H1 (cell line): ENCODE measurements around the gene AGAP1. TPM values are rescaled to one million over a fixed set of nuclear protein-coding genes. Genes with fewer than 3 reads are reported as not detected.

ENCODE experiments used
- CTCF ChIA-PET: fragments of 300-600 bp; sonication (Branson Sonifier 250); formaldehyde crosslinking; loops from one replicate; lab custom pipeline; 2021; ENCODE audit not compliant: partially characterized antibody; lab: Charles Lee
- POLR2A ChIA-PET: fragments of 300-600 bp; sonication (Branson Sonifier 250); formaldehyde crosslinking; loops from one replicate; lab custom pipeline; 2021; ENCODE audit warnings: inconsistent platforms; ENCODE audit not compliant: partially characterized antibody; lab: Charles Lee
- DNase-seq, 2 experiments: peaks; one replicate each; pipeline versions ENCODE4 v3.0.0 to v3.0.0-alpha.2; 2010 to 2022; ENCODE audit warnings: low spot score in 2 of 2, low read depth in 1 of 2, mixed read lengths in 1 of 2
- FAIRE-seq: peaks from 2 replicates; lab custom pipeline; 2011; peaks lifted over from hg19 to GRCh38; lab: Jason Lieb, UNC
- H2AFZ ChIP-seq: 2 replicates; pipeline ENCODE4 v1.8.1; 2012; ENCODE audit warnings: low read length, inconsistent platforms
- H2AK5ac ChIP-seq: 2 replicates; pipeline ENCODE4 v1.6.1; 2013; ENCODE audit warnings: low read depth, low read length
- H2BK120ac ChIP-seq: replicated peaks from 2 replicates; pipeline ENCODE3; 2013; ENCODE audit warnings: low read depth, low read length, inconsistent platforms
- H2BK12ac ChIP-seq: 2 replicates; pipeline ENCODE4 v1.6.1; 2013; ENCODE audit warnings: low read depth, low read length
- H2BK15ac ChIP-seq: 2 replicates; pipeline ENCODE4 v1.6.1; 2013; ENCODE audit warnings: low read length
- H2BK20ac ChIP-seq: 2 replicates; pipeline ENCODE4 v1.6.1; 2013; ENCODE audit warnings: low read length
- H2BK5ac ChIP-seq: 2 replicates; pipeline ENCODE4 v1.6.1; 2013; ENCODE audit warnings: low read depth, low read length
- H3K14ac ChIP-seq: 2 replicates; pipeline ENCODE4 v1.6.1; 2013; ENCODE audit warnings: inconsistent platforms; ENCODE audit not compliant: insufficient read length
- H3K18ac ChIP-seq: 2 replicates; pipeline ENCODE4 v1.6.1; 2013; ENCODE audit warnings: low read length; ENCODE audit errors: extremely low read depth
- H3K23ac ChIP-seq: 2 replicates; pipeline ENCODE4 v1.6.1; 2013; ENCODE audit warnings: inconsistent platforms; ENCODE audit not compliant: insufficient read length
- H3K23me2 ChIP-seq: 2 replicates; pipeline ENCODE4 v1.6.1; 2013; ENCODE audit warnings: low read depth, low read length
- H3K27ac ChIP-seq: 2 replicates; pipeline ENCODE4 v1.6.1; 2011; ENCODE audit warnings: low read depth, low read length, inconsistent platforms
- H3K27me3 ChIP-seq, 4 experiments: replicated peaks in 1 of 4; 1 replicate in 1 of 4; 2 replicates in 3 of 4; pipeline versions ENCODE4 v1.6.1 to v1.8.1; 2011 to 2013; ENCODE audit warnings: low read length in 3 of 4, mild to moderate bottlenecking in 3 of 4, inconsistent platforms in 2 of 4, mixed read lengths in 2 of 4, moderate library complexity in 1 of 4; ENCODE audit not compliant: control insufficient read depth in 3 of 4, insufficient read depth in 3 of 4; ENCODE audit errors: extremely low read depth in 1 of 4
- H3K36me3 ChIP-seq, 4 experiments: 2 replicates each; pipeline versions ENCODE4 v1.6.1 to v1.8.1; 2011 to 2013; ENCODE audit warnings: mild to moderate bottlenecking in 4 of 4, low read length in 3 of 4, moderate library complexity in 2 of 4, control low read depth in 1 of 4, inconsistent platforms in 1 of 4; ENCODE audit not compliant: insufficient read depth in 4 of 4, control insufficient read depth in 2 of 4
- H3K4ac ChIP-seq: replicated peaks from 2 replicates; pipeline ENCODE3; 2013; ENCODE audit warnings: low read length, low read depth, mixed read lengths, inconsistent platforms; ENCODE audit not compliant: insufficient read length
- H3K4me1 ChIP-seq, 4 experiments: replicated peaks in 1 of 4; 1 replicate in 1 of 4; 2 replicates in 3 of 4; pipeline versions ENCODE4 v1.6.1 to v1.8.1; 2011 to 2013; ENCODE audit warnings: low read length in 3 of 4, inconsistent platforms in 2 of 4, mixed read lengths in 1 of 4; ENCODE audit not compliant: insufficient read depth in 4 of 4, control insufficient read depth in 3 of 4
- H3K4me2 ChIP-seq, 2 experiments: 2 replicates each; pipeline versions ENCODE4 v1.6.1 to v1.8.1; 2011 to 2013; ENCODE audit warnings: low read depth in 2 of 2, low read length in 2 of 2, control low read depth in 1 of 2, inconsistent platforms in 1 of 2, mild to moderate bottlenecking in 1 of 2; ENCODE audit not compliant: insufficient read depth in 1 of 2
- H3K4me3 ChIP-seq, 4 experiments: fragments of 200-600, 300-600 bp in 1 of 4; sonication (generic), shearing (Covaris generic), sonication (Bioruptor Twin) in 1 of 4; 2 replicates each; pipeline versions ENCODE4 v1.5.1 to v1.8.1; 2011 to 2016; ENCODE audit warnings: low read length in 4 of 4, low read depth in 3 of 4, control low read depth in 2 of 4, inconsistent platforms in 2 of 4, mild to moderate bottlenecking in 2 of 4, mixed read lengths in 1 of 4, moderate library complexity in 1 of 4; ENCODE audit not compliant: insufficient read depth in 2 of 4; ENCODE audit errors: extremely low read depth in 1 of 4
- H3K56ac ChIP-seq: replicated peaks from 2 replicates; pipeline ENCODE3; 2013; ENCODE audit warnings: low read depth, mild to moderate bottlenecking, mixed read lengths, low read length, inconsistent platforms; ENCODE audit not compliant: insufficient read length
- H3K79me1 ChIP-seq: 2 replicates; pipeline ENCODE4 v1.6.1; 2013; ENCODE audit warnings: low read depth, low read length, control low read depth
- H3K79me2 ChIP-seq, 2 experiments: 2 replicates each; pipeline versions ENCODE4 v1.6.1 to v1.8.1; 2012 to 2013; ENCODE audit warnings: low read length in 2 of 2, mild to moderate bottlenecking in 2 of 2, inconsistent platforms in 1 of 2; ENCODE audit not compliant: insufficient read depth in 2 of 2, control insufficient read depth in 1 of 2
- H3K9ac ChIP-seq, 4 experiments: replicated peaks in 1 of 4; 1 replicate in 1 of 4; 2 replicates in 3 of 4; pipeline versions ENCODE4 v1.6.1 to v1.8.1; 2011 to 2013; ENCODE audit warnings: low read depth in 3 of 4, low read length in 3 of 4, control low read depth in 2 of 4, mild to moderate bottlenecking in 2 of 4, moderate library complexity in 2 of 4, inconsistent platforms in 1 of 4; ENCODE audit errors: extremely low read depth in 1 of 4
- H3K9me3 ChIP-seq, 2 experiments: 2 replicates each; pipeline versions ENCODE4 v1.6.1 to v1.8.1; 2012 to 2013; ENCODE audit warnings: mild to moderate bottlenecking in 2 of 2, moderate library complexity in 2 of 2, control low read depth in 1 of 2, inconsistent platforms in 1 of 2, low read depth in 1 of 2, low read length in 1 of 2, mixed read lengths in 1 of 2; ENCODE audit not compliant: insufficient read depth in 2 of 2
- H4K20me1 ChIP-seq, 2 experiments: replicated peaks in 1 of 2; 2 replicates each; pipeline versions ENCODE3 to v1.8.1; 2011 to 2013; ENCODE audit warnings: inconsistent platforms in 2 of 2, low read length in 2 of 2, mild to moderate bottlenecking in 1 of 2; ENCODE audit not compliant: insufficient read depth in 2 of 2, control insufficient read depth in 1 of 2
- H4K5ac ChIP-seq: 2 replicates; pipeline ENCODE4 v1.6.1; 2013; ENCODE audit warnings: low read length, low read depth, mixed read lengths, inconsistent platforms; ENCODE audit not compliant: insufficient read length
- H4K8ac ChIP-seq: 2 replicates; pipeline ENCODE4 v1.8.0; 2013; ENCODE audit warnings: mild to moderate bottlenecking, moderate library complexity, low read length, inconsistent platforms; ENCODE audit not compliant: insufficient read depth; ENCODE audit errors: extremely low read depth
- H4K91ac ChIP-seq: replicated peaks from 2 replicates; pipeline ENCODE3; 2013; ENCODE audit warnings: low read length, mixed read lengths, inconsistent platforms; ENCODE audit not compliant: insufficient read length
- POLR2A ChIP-seq, 2 experiments: IDR thresholded peaks; 1 replicate in 1 of 2; 2 replicates in 1 of 2; pipeline ENCODE4 v1.6.1; 2011; ENCODE audit warnings: low read depth in 2 of 2, low read length in 2 of 2, mild to moderate bottlenecking in 2 of 2; ENCODE audit errors: control extremely low read depth in 1 of 2
- SAP30 ChIP-seq: fragments of 300-600 bp; sonication (generic); IDR thresholded peaks from 2 replicates; pipeline ENCODE4 v1.7.1; 2012; ENCODE audit warnings: low read length, moderate library complexity, mild to moderate bottlenecking, inconsistent platforms; ENCODE audit not compliant: insufficient read depth, insufficient replicate concordance
- SIN3A ChIP-seq, 2 experiments: IDR thresholded peaks in 1 of 2; conservative IDR thresholded peaks in 1 of 2; 2 replicates each; pipeline ENCODE4 v1.6.1; 2011 to 2012; ENCODE audit warnings: low read length in 2 of 2, improper control_type of control experiment in 1 of 2, low read depth in 1 of 2, mild to moderate bottlenecking in 1 of 2
- SIX5 ChIP-seq: IDR thresholded peaks from 2 replicates; pipeline ENCODE4 v1.6.1; 2011; ENCODE audit warnings: mild to moderate bottlenecking, low read depth, low read length
- SP1 ChIP-seq: IDR thresholded peaks from 2 replicates; pipeline ENCODE4 v1.6.1; 2011; ENCODE audit warnings: low read depth, low read length
- TCF12 ChIP-seq: IDR thresholded peaks from 2 replicates; pipeline ENCODE4 v1.6.1; 2011; ENCODE audit warnings: low read depth, mild to moderate bottlenecking, low read length
- WGBS, 2 experiments: shearing (Covaris generic) in 1 of 2; methylation state at CpG; one replicate each; pipeline versions ENCODE4 v1.1.6 to v1.1.7; 2013 to 2015; ENCODE audit warnings: low lambda C conversion rate in 2 of 2, mixed read lengths in 2 of 2, inconsistent platforms in 1 of 2, low coverage in 1 of 2, missing lambda C conversion rate in 1 of 2; ENCODE audit not compliant: insufficient replicate concordance in 2 of 2, insufficient coverage in 1 of 2, insufficient read length in 1 of 2; ENCODE audit errors: extremely low coverage in 1 of 2, missing lambda C conversion rate in 1 of 2; 5-methylcytosine and 5-hydroxymethylcytosine counted together
- polyA plus RNA-seq, 7 experiments: library from polyadenylated mRNA; depleted of rRNA in 3 of 7; stranded (reverse) in 5 of 7; unstranded in 2 of 7; fragments of >200 nt in 5 of 7; fragments of 200-250 nt in 2 of 7; gene quantifications; 1 replicate in 5 of 7; 2 replicates in 1 of 7; 4 replicates in 1 of 7; pipeline versions ENCODE4 v1.2.1 to v1.2.3, GENCODE V29; 2011 to 2013; ENCODE audit warnings: missing spikeins in 2 of 7, mixed read lengths in 2 of 7
- total RNA-seq: library from RNA; stranded (reverse); fragmentation: NEBNext Ultra II Directional; extraction: Animal tissue kit (Norgen Biotek cat#: 25700); gene quantifications from 2 replicates; pipeline ENCODE4 v1.2.1, GENCODE V29; 2021

AGAP1 gene
- total and polyA plus RNA-seq, 2 of the 8 experiments (the other 6 are each of a cell fraction or from before 2014, with no cell fraction given): 18.1 to 39.4 TPM

DNA sequence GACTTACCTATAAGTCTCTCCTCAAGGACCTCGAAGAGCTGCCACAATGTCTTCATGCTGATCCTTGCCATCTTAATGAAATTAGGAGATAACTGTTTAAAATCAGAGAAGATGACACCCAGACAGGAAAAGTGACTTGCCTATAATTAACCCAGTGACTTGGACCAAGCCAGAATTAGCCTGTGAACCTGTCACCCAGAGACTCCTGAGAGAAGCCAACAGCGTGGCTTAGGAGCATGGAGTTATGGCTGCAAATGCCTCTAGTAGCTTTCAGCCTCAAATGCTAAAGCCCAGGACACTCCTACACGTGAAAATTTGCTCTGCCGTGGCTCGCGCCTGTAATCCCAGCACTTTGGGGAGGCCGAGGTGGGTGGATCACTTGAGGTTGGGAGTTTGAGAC, 570.2 kb downstream of the AGAP1 start:
- H4K20me1 ChIP-seq: no peaks in the 10 kb centered on the region
- H2BK12ac ChIP-seq: no peak overlapping the region
- no peak overlapping the region for H3K56ac ChIP-seq
- H2BK20ac ChIP-seq: no peak overlapping the region
- POLR2A ChIA-PET: no interaction called here
- no peak for FAIRE-seq
- H3K23me2 ChIP-seq: no peaks in the 10 kb centered on the region
- peaks cover 7 to 17% (median 13%) of the 10 kb centered on the region in 4 experiments for H3K4me1 ChIP-seq
- CTCF ChIA-PET: interaction anchor here (0.6 to 2.9 kb wide), 7 partner anchors 10 to 306 kb away, joined by 3 to 9 read pairs (median 5); no protein-coding TSS in a partner anchor
- no peak overlapping the region for H3K4me3 ChIP-seq
- H3K4ac ChIP-seq: no peak overlapping the region
- H3K27me3 ChIP-seq: no peaks in the 10 kb centered on the region; a peak in 1 of 7 replicates
- no peak overlapping the region for H3K18ac ChIP-seq
- no peak overlapping the region for H2BK5ac ChIP-seq
- no peak overlapping the region for H4K5ac ChIP-seq
- DNase-seq: no peak
- no peak overlapping the region for H3K23ac ChIP-seq
- H3K36me3 ChIP-seq: no peaks in the 10 kb centered on the region
- no peak overlapping the region for H4K91ac ChIP-seq
- no peak overlapping the region for H2BK15ac ChIP-seq
- no peak overlapping the region for H3K27ac ChIP-seq
- no peak overlapping the region for H3K14ac ChIP-seq
- H4K8ac ChIP-seq: no peak overlapping the region
- no peaks in the 10 kb centered on the region for H3K9me3 ChIP-seq
- H2AK5ac ChIP-seq: no peak overlapping the region
- H3K9ac ChIP-seq: no peak overlapping the region
- no peak overlapping the region for H2BK120ac ChIP-seq
- H3K4me2 ChIP-seq: no peak overlapping the region
- 91% methylated on average over 7 of the region's 7 CpGs; no CpG with 5 or more reads in 1 of the 2 experiments for WGBS, 2 experiments
- no peak overlapping the region for H2AFZ ChIP-seq
- H3K79me1 ChIP-seq: no peaks in the 10 kb centered on the region
- no peaks in the 10 kb centered on the region for H3K79me2 ChIP-seq
- TF ChIP-seq SAP30 (no peak), SIX5 (no peak), SIN3A (conservative IDR thresholded peaks at IDR 0.05 in 1 of 2, IDR thresholded peaks at IDR 0.05 in 1 of 2; ENCODE audit: low read depth in 1 of 2, low read length in 2 of 2) (no peak), POLR2A (IDR thresholded peaks at IDR 0.05; ENCODE audit: control extremely low read depth in 1 of 2, low read depth in 2 of 2, low read length in 2 of 2) (no peak), SP1 (no peak), TCF12 (no peak)
